NCI-H2107 treated with DMSO at 0.1 percent for 48 hours (cell line): ENCODE results near the gene DOLPP1.

Experiments used
- DNase-seq: peaks from one replicate; lab custom pipeline; 2025; ENCODE audit not compliant: unreplicated experiment; lab: John Stamatoyannopoulos, UW

The DOLPP1 gene

GRCh38 chr9:129064499-129064908, 16.4 kb upstream of the DOLPP1 start:
- DNase-seq: no peak

GRCh38 chr9:129068110-129068509, 12.8 kb upstream of the DOLPP1 start:
- no peak for DNase-seq

DNA sequence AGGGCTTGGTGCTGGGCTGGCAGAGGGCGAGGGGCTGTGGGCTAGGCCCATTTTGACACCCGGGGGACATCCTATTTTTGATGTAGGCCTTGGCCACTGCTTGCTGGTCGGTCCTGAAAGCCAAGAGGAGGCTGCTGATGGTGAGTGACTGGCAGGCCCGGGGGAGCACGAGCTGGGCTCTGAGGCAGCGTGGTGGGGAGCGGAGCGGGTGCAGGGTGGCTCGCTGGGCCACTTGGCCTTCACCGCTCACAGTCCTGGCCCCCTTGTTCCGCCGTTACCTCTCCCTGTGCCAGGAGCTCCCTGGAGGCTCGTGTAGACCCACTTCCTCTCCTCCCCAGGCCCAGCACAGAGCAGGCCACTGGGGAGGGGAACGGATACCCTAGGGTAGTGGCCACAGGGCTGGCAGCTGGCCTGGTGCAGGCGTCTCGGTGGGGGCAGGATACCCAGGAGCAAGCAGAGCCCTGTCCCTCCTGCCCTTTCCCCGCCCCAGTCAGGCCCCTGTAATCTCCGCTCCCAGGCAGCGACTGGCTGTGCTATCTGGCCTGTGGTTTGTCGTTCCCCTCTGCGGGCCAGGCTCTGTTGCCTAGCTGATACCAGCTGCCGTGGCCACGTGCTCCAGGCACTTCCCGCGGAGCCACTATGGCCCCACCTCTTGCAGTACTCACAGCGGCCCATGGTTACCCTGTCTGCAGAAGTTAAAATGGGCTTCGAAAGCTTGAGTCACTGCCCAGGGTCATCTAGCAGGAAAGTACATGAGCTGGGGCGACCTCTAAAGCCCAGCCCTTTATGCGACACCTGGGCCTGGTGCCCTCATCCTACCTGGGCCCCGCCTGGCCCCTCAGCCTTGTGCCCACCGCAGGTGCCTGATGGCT, 11.7 kb upstream of the DOLPP1 start:
- peak; percentile 38 for DNase-seq

- DNase-seq: no peak
Observed at GRCh38 chr9:129069862-129070641, 10.9 kb upstream of the DOLPP1 start.

DNA sequence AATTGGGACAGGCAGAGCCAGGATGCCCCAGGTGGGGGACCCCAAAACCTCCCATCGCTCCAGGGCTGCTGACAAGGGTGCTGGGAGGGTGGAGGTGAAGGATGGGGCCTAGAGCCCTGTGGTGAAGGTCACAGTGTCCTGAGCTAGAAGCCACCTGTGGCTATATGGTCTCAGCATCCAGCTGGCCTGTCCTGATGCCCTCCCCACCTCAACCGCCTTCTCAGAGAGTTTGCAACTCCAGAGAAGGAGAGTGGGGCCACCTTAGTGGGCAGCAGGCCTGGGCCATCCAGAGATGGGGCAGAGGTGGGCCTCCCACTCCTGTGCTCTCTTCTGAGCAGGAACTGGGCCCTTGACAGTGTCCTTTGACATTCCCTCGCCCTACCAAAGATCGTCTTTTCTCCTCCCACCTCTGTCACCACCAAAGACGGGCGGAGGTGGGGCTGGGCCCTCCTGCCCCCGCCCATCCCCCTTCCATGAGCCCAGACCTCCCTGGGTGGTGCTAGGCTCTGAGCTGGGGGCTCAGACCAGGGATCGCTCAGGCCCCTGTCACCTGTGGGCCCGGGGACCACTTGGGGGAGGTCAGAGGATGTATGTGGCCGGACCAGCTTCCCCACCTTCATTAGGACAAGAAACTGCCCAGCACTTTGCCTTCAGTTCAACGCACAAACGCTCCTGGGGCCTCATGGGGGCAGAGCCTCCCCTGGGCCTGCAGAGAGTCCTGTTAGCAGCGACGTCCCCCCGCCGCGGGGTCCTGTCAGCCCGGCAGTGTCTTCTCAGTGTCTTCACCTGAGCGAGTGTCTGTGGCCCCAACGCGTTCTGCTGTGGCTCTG, 10.0 kb upstream of the DOLPP1 start:
- no peak for DNase-seq

GRCh38 chr9:129071526-129072126, 9.3 kb upstream of the DOLPP1 start:
- no peak for DNase-seq

DNA sequence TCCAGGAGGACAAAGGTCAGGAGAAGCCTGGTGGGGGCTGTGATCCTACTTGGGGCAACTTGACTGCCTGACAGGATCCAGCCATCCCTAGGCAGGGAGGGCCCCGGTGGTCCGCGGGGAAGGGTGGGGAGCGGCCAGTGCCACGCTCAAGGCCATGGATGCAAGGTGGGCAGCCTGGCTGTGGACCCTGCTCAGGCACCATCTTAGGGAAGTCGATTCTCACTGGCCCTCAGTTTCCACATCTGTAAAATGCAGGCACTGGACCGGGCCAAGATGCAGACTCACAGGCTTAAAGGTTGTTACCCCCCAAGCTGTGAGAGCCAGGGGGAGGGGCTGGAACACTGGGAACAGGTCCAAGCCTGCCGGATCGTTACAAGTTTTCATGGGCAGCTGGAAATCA, 8.7 kb upstream of the DOLPP1 start:
- no peak for DNase-seq

GRCh38 chr9:129073404-129073803, 7.5 kb upstream of the DOLPP1 start:
- DNase-seq: no peak

- DNase-seq: no peak
Observed at GRCh38 chr9:129074106-129074505, 6.8 kb upstream of the DOLPP1 start.

GRCh38 chr9:129075996-129076639, 4.8 kb upstream of the DOLPP1 start:
- no peak for DNase-seq

- no peak for DNase-seq
Observed at GRCh38 chr9:129076640-129077037, 4.3 kb upstream of the DOLPP1 start.

DNA sequence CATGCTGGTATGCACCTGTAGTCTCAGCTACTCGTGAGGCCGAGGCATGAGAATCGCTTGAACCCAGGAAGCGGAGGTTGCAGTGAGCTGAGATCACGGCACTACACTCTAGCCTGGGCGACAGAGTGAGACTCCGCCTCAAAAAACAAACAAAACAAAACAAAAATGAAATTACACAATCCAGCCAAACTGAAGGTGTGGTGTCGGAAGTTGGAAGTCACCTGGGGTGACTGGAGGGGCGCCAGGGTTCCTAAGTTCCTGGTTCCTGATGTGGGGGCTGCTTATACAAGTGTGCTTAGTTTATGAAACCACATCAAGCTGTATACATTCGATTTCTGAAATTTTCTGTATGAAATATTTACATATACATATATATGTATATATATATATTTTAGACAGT, 3.7 kb upstream of the DOLPP1 start:
- DNase-seq: no peak

GRCh38 chr9:129078691-129079503, 2.0 kb upstream of the DOLPP1 start:
- DNase-seq: no peak

DNA sequence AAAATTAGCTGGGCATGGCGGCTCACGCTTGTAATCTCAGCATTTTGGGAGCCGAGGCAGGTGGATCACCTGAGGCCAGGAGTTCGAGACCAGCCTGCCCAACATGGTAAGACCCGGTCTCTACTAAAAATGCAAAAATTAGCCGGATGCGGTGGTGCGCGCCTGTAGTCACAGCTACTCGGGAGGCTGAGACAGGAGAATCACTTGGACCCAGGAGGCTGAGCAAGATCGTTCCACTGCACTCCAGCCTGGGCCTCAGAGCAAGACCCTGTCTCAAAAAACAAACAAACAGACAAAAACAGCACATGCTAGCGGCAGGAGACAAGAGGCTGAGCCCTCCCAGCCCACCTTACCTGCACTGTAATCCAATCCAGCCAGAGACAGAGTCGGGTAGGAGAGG, 1.1 kb upstream of the DOLPP1 start:
- no peak for DNase-seq

GRCh38 chr9:129080298-129080600, 662 bp upstream of the DOLPP1 start:
- DNase-seq: no peak

DNA sequence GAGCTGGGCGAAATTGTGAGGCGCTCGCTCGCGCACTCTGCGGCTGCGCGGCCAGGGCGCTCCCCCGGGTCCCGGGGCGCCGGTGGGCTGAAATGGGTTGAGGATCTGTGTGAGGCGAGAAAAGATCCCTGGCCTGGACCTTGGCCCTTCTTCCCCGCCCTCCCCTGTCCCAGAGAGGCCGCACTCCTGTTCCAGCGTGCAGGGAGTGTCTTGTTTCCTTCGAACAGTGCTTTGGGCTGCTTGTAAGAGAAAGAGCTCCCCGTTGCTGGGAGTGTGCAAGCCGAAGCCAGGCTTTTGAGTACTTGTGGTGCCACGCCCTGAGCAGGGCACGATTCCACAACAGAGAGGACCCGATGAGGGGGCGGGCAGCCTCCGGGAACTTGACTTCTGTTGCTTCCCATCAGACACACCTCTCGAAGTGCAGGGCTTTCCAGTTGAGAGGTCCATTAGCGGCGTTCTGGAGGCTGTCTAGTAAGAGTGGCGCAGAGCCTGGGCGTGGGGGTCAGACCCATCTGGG, 535 bp downstream of the DOLPP1 start:
- DNase-seq: peak; percentile 30

DNA sequence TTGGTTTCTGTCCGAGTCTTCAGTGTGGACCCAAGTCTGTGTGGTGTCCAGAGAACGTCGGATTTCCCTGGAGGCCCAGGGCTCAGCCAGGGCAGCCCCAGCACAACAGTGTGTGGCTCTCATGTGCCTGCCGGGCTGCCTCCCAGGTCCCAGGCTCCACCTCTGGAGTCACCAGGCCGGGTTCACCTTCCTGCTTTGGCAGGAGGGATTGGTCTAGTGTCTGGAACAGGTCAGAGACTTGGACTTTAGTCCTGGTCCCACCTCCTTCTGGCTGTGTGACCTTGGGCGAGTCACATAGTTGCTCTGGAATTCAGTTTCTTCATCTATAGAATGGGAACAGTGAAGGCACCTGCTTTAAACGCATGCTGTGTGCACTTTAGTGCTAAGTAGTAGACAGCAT, 3.2 kb downstream of the DOLPP1 start:
- DNase-seq: no peak

GRCh38 chr9:129089246-129089645, 8.3 kb downstream of the DOLPP1 start:
- DNase-seq: no peak

GRCh38 chr9:129093602-129094386, 12.9 kb downstream of the DOLPP1 start:
- no peak for DNase-seq
